ENCODE measurements around the gene PPM1F.

Gene PPM1F

DNA sequence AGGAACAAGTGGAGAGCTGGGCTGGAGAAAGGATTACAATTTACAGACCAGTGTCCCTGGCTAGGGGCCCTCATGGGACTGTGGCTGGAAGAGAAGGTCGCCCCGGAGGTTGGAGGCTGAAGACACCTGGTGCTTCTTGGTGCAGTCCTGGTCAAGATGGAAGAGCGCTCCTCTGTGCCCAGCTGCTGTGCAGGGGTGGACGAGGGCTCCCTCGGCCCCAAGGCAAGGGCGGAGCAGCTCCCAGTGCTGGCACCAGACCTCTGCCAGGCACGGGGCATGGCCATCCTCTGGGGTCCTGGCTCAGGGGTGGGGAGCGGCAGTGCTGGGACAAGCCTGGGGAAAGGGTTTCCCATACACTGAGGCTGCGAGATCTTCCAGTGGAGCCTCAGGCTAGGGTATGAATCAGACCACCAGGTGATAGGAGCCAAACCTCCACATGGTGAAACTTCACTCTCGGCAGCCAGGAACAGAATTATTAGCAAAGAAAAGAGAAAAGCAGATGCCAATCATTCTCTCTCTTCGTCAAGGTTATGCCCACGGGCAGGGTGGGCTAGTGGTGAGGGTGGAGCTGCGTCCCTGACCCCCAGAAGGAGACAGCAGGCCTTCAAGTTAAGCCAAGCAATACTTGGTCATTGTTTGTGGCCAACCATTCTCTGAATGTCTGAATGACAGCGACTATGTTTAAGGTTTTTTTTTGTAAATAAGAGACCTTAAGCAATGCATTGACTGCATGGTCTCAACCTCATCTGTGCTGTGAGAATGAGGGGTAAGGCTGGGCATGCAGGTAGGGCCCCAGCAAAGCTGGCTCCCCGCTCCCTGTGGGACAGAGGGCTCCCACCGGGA lies 32.1 kb downstream of the PPM1F start:
- TF ChIP-seq, protein P1, sequence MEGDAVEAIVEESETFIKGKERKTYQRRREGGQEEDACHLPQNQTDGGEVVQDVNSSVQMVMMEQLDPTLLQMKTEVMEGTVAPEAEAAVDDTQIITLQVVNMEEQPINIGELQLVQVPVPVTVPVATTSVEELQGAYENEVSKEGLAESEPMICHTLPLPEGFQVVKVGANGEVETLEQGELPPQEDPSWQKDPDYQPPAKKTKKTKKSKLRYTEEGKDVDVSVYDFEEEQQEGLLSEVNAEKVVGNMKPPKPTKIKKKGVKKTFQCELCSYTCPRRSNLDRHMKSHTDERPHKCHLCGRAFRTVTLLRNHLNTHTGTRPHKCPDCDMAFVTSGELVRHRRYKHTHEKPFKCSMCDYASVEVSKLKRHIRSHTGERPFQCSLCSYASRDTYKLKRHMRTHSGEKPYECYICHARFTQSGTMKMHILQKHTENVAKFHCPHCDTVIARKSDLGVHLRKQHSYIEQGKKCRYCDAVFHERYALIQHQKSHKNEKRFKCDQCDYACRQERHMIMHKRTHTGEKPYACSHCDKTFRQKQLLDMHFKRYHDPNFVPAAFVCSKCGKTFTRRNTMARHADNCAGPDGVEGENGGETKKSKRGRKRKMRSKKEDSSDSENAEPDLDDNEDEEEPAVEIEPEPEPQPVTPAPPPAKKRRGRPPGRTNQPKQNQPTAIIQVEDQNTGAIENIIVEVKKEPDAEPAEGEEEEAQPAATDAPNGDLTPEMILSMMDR (IDR thresholded peaks at IDR 0.05; ENCODE audit: insufficient read depth, low read length, poor library complexity, severe bottlenecking) = no peak
- no peak for TF ChIP-seq EZH2phosphoT487 (conservative IDR thresholded peaks at IDR 0.05; ENCODE audit: low read length)
- no peaks in the 10 kb centered on the region for H4K20me1 ChIP-seq (ENCODE audit: low read depth, low read length)
- H3K4me2 ChIP-seq (ENCODE audit: low read depth, low read length, poor library complexity, severe bottlenecking) = no peak overlapping the region
- no peak overlapping the region for H3K9ac ChIP-seq (ENCODE audit: low read length)
- H3K4me3 ChIP-seq (ENCODE audit: insufficient read depth, low read length, poor library complexity, severe bottlenecking) = no peak overlapping the region
- no peaks in the 10 kb centered on the region for H3K27me3 ChIP-seq (ENCODE audit: low read length)
- H3K9me2 ChIP-seq (replicated peaks; ENCODE audit: insufficient read depth, low read length) = no peaks in the 10 kb centered on the region
- H3K36me3 ChIP-seq (ENCODE audit: low read length) = no peaks in the 10 kb centered on the region
- H3F3A ChIP-seq (ENCODE audit: insufficient read depth) = no peaks in the 10 kb centered on the region
- no peaks in the 10 kb centered on the region for H3K9me3 ChIP-seq (ENCODE audit: insufficient read depth, low read length)
- no peaks in the 10 kb centered on the region for H3K79me2 ChIP-seq (ENCODE audit: insufficient read depth, low read length)
- H2AFZ ChIP-seq (ENCODE audit: low read depth, low read length, severe bottlenecking) = no peak overlapping the region
- no peak overlapping the region for H3K27ac ChIP-seq (ENCODE audit: low read depth, low read length)

DNA sequence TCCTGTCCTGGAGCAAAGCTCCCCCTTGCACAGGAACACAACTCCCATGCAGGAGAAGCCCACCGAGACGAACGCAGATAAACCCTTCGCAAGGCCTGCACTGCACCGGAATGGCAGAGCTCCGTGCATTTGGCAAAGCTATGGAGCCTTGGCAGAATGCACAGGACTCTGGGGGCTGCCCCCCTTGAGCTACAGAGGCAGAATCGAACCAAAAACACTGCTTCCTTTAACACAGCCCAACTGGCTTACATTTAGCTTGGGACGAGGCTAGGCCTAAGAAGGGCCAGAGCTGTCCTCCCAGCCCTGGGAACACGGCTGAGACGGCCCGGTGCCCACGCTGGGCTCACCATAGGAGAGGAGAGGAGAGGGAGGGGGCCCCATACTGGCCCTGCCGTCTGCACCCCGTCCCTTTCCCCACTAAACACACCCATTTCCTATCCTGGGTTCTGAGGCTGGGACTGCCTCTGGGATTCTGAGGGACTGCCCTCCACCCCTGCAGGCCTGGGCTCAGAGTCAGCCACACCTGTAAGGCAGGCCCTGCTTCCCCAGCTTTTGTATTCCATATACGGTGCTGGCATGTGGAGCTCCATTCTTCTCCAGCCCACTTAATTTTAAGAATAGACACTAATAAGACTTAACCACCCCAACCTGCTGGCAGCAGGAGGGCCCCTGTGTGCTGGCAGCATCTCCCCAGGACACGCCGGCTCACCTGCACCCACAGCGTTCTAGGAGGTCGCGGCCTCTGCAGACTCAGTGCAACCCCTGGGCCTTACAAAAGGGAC lies 32.9 kb downstream of the PPM1F start:
- Histone ChIP-seq H3F3A (ENCODE audit: insufficient read depth) (no peaks in the 10 kb centered on the region), H3K4me2 (ENCODE audit: low read depth, low read length, poor library complexity, severe bottlenecking) (no peak overlapping the region), H3K9ac (ENCODE audit: low read length) (no peak overlapping the region), H3K79me2 (ENCODE audit: insufficient read depth, low read length) (no peaks in the 10 kb centered on the region), H2AFZ (ENCODE audit: low read depth, low read length, severe bottlenecking) (no peak overlapping the region), H4K20me1 (ENCODE audit: low read depth, low read length) (no peaks in the 10 kb centered on the region), H3K4me3 (ENCODE audit: insufficient read depth, low read length, poor library complexity, severe bottlenecking) (no peak overlapping the region), H3K9me2 (replicated peaks; ENCODE audit: insufficient read depth, low read length) (no peaks in the 10 kb centered on the region), H3K27ac (ENCODE audit: low read depth, low read length) (no peak overlapping the region), H3K27me3 (ENCODE audit: low read length) (no peaks in the 10 kb centered on the region), H3K9me3 (ENCODE audit: insufficient read depth, low read length) (no peaks in the 10 kb centered on the region), H3K36me3 (ENCODE audit: low read length) (no peaks in the 10 kb centered on the region)
- TF ChIP-seq, protein P1 (IDR thresholded peaks at IDR 0.05; ENCODE audit: insufficient read depth, low read length, poor library complexity, severe bottlenecking) = no peak
- TF ChIP-seq EZH2phosphoT487 (conservative IDR thresholded peaks at IDR 0.05; ENCODE audit: low read length) = no peak

DNA sequence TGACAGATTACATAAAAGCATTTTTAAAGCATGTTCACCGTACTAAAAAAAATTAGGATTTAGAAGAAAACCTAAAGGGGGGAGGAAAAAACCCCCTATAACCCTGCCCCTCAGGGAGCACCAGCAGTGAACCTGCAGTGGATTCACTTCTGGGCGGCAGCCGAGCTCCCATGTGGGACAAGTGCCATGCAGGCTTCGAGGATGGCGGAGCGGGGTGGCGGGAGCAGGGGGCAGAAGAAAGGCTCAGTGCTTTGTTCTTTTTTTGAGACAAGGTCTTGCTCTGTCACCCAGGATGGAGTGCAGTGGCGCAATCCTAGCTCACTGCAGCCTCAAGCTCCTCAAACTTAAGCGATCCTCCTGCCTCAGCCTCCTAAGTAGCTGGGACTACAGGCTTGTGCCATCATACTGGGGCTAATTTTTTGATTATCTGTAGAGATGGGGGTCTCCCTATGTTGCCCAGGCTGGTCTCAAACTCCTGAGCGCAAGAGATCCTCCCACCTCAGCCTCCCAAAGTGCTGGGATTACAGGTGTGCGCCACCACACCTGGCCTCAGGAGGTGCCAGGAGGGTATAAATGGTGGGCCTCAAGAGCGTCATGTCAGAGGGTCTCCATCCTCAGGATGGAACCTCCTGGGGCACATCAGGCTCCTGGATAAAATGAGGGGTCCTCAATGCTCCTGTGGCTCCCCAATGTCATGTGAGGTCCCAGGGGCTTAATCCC lies 34.0 kb downstream of the PPM1F start:
- H3K4me2 ChIP-seq (ENCODE audit: low read depth, low read length, poor library complexity, severe bottlenecking) = no peak overlapping the region
- no peak for TF ChIP-seq EZH2phosphoT487 (conservative IDR thresholded peaks at IDR 0.05; ENCODE audit: low read length)
- TF ChIP-seq, protein P1 (IDR thresholded peaks at IDR 0.05; ENCODE audit: insufficient read depth, low read length, poor library complexity, severe bottlenecking) = no peak

More for the DNA sequence above, 34.0 kb downstream of the PPM1F start:
- H3K27ac ChIP-seq (ENCODE audit: low read depth, low read length) = no peak overlapping the region
- H3K4me3 ChIP-seq (ENCODE audit: insufficient read depth, low read length, poor library complexity, severe bottlenecking) = no peak overlapping the region
- H3K9ac ChIP-seq (ENCODE audit: low read length) = no peak overlapping the region
- no peaks in the 10 kb centered on the region for H3F3A ChIP-seq (ENCODE audit: insufficient read depth)
- H3K36me3 ChIP-seq (ENCODE audit: low read length) = no peaks in the 10 kb centered on the region
- no peaks in the 10 kb centered on the region for H3K9me2 ChIP-seq (replicated peaks; ENCODE audit: insufficient read depth, low read length)
- H2AFZ ChIP-seq (ENCODE audit: low read depth, low read length, severe bottlenecking) = no peak overlapping the region
- H3K27me3 ChIP-seq (ENCODE audit: low read length) = no peaks in the 10 kb centered on the region
- H3K9me3 ChIP-seq (ENCODE audit: insufficient read depth, low read length) = no peaks in the 10 kb centered on the region
- no peaks in the 10 kb centered on the region for H4K20me1 ChIP-seq (ENCODE audit: low read depth, low read length)
- H3K79me2 ChIP-seq (ENCODE audit: insufficient read depth, low read length) = no peaks in the 10 kb centered on the region

Data from SU-DHL-6 (cell line).